ENCODE data around the gene DGLUCY. TPM values are rescaled to one million over a fixed set of nuclear protein-coding genes. Genes with fewer than 3 reads are reported as not detected.

The DGLUCY gene
- total RNA-seq, 1 experiment from 2014 or later, result 26.7 TPM

GRCh38 chr14:91261986-91262549 is 148.2 kb downstream of the DGLUCY start:
- no peak for DNase-seq (ENCODE audit: low spot score)
- no peak overlapping the region for H3K4me3 ChIP-seq (ENCODE audit: low read depth, low read length, poor library complexity, severe bottlenecking)
- POLR2A ChIA-PET (ENCODE audit: low non-redundant PET), result interaction anchor here (0.7 kb wide), 1 partner anchor 45 kb away, joined by 6 read pairs; no protein-coding TSS in a partner anchor
- peaks cover 4% of the 10 kb centered on the region for H3K4me1 ChIP-seq (ENCODE audit: insufficient read depth, low read length, poor library complexity, severe bottlenecking)
- no TSS peak for BruUV-seq (replicated peaks)
- H3K27ac ChIP-seq (ENCODE audit: low read depth, low read length, poor library complexity, severe bottlenecking), result no peak overlapping the region
- H3K27me3 ChIP-seq (replicated peaks; ENCODE audit: insufficient read depth, low read depth, low read length, poor library complexity), result no peaks in the 10 kb centered on the region
- H3K36me3 ChIP-seq (ENCODE audit: insufficient read depth, low read length, poor library complexity, severe bottlenecking), result no peaks in the 10 kb centered on the region
- TF ChIP-seq EZH2 (IDR thresholded peaks at IDR 0.05; ENCODE audit: borderline replicate concordance, low read depth, low read length, poor library complexity, severe bottlenecking) (no peak), CTCF (conservative IDR thresholded peaks at IDR 0.05; ENCODE audit: low read depth, low read length) (no peak)
- no peaks in the 10 kb centered on the region for H3K9me3 ChIP-seq (ENCODE audit: low read depth, low read length, poor library complexity, severe bottlenecking)
- intact Hi-C loops (cut with micrococcal nuclease; ENCODE audit: unreplicated experiment), result no loop called here
- CTCF ChIA-PET, result no interaction called here

GRCh38 chr14:91263329-91263728 is 149.5 kb downstream of the DGLUCY start:
- Histone ChIP-seq H3K27me3 (replicated peaks; ENCODE audit: insufficient read depth, low read depth, low read length, poor library complexity) (no peaks in the 10 kb centered on the region), H3K4me3 (ENCODE audit: low read depth, low read length, poor library complexity, severe bottlenecking) (no peak overlapping the region), H3K9me3 (ENCODE audit: low read depth, low read length, poor library complexity, severe bottlenecking) (no peaks in the 10 kb centered on the region), H3K36me3 (ENCODE audit: insufficient read depth, low read length, poor library complexity, severe bottlenecking) (no peaks in the 10 kb centered on the region), H3K4me1 (ENCODE audit: insufficient read depth, low read length, poor library complexity, severe bottlenecking) (no peaks in the 10 kb centered on the region), H3K27ac (ENCODE audit: low read depth, low read length, poor library complexity, severe bottlenecking) (no peak overlapping the region)
- ChIA-PET POLR2A (ENCODE audit: low non-redundant PET) (no interaction called here), CTCF (interaction anchor here (0.6 kb wide), 1 partner anchor 154 kb away, joined by 3 read pairs; the partner anchor contains the start of gene CCDC88C)
- BruUV-seq (replicated peaks), result no TSS peak
- DNase-seq (ENCODE audit: low spot score), result no peak
- intact Hi-C loops (cut with micrococcal nuclease; ENCODE audit: unreplicated experiment), result no loop called here
- TF ChIP-seq EZH2 (IDR thresholded peaks at IDR 0.05; ENCODE audit: borderline replicate concordance, low read depth, low read length, poor library complexity, severe bottlenecking) (no peak), CTCF (conservative IDR thresholded peaks at IDR 0.05; ENCODE audit: low read depth, low read length) (no peak)

GRCh38 chr14:91264151-91265150 is 150.6 kb downstream of the DGLUCY start:
- intact Hi-C loops (cut with micrococcal nuclease; ENCODE audit: unreplicated experiment), result no loop called here
- Histone ChIP-seq H3K27ac (ENCODE audit: low read depth, low read length, poor library complexity, severe bottlenecking) (no peak overlapping the region), H3K4me3 (ENCODE audit: low read depth, low read length, poor library complexity, severe bottlenecking) (peak overlapping the region; percentile 33), H3K36me3 (ENCODE audit: insufficient read depth, low read length, poor library complexity, severe bottlenecking) (no peaks in the 10 kb centered on the region), H3K27me3 (replicated peaks; ENCODE audit: insufficient read depth, low read depth, low read length, poor library complexity) (no peaks in the 10 kb centered on the region), H3K4me1 (ENCODE audit: insufficient read depth, low read length, poor library complexity, severe bottlenecking) (no peaks in the 10 kb centered on the region), H3K9me3 (ENCODE audit: low read depth, low read length, poor library complexity, severe bottlenecking) (no peaks in the 10 kb centered on the region)
- ChIA-PET POLR2A (ENCODE audit: low non-redundant PET) (no interaction called here), CTCF (interaction anchor here (0.6 to 1.0 kb wide), 2 partner anchors 11 to 153 kb away, joined by 3 to 4 read pairs; partner anchors contain the start of gene CCDC88C)
- no peak for DNase-seq (ENCODE audit: low spot score)
- BruUV-seq (replicated peaks), result no TSS peak
- TF ChIP-seq EZH2 (IDR thresholded peaks at IDR 0.05; ENCODE audit: borderline replicate concordance, low read depth, low read length, poor library complexity, severe bottlenecking) (no peak), CTCF (conservative IDR thresholded peaks at IDR 0.05; ENCODE audit: low read depth, low read length) (no peak)
